RPMI7951 (cell line): ENCODE data around the gene SLCO1A2. TPM values are rescaled to one million over a fixed set of nuclear protein-coding genes. Genes with fewer than 3 reads are reported as not detected.
A peak's percentile ranks its signal among the peaks of the same experiment; 100 is the strongest.
"Not testable (repeated sequence)": the region's sequence is repeated elsewhere in the genome, so short reads cannot be mapped to it uniquely, and the experiment has no call there.

ENCODE experiments used
- DNase-seq: peaks from one replicate; pipeline ENCODE4 v3.0.0-alpha.2; 2012; ENCODE audit warnings: low read depth
- total RNA-seq: library from RNA; depleted of rRNA; stranded (reverse); fragments of >200 nt; shearing (Covaris generic); gene quantifications from 2 replicates; pipeline ENCODE4 v1.2.3, GENCODE V29; 2014; rRNA removed

SLCO1A2 gene
- not detected in 2 replicates for total RNA-seq

- DNase-seq: no peak
Observed at GRCh38 chr12:21334771-21335325, at the start of gene SLCO1A2. Gene SLCO1A2, minus strand, starts transcription at chr12:21334917. Its CDS starts 270 bp downstream, at chr12:21334647.

GRCh38 chr12:21384261-21384660 is 49.5 kb upstream of the SLCO1A2 start:
- no peak for DNase-seq

GRCh38 chr12:21381320-21381719 is 46.6 kb upstream of the SLCO1A2 start:
- not testable (repeated sequence) for DNase-seq

GRCh38 chr12:21379218-21379617 is 44.5 kb upstream of the SLCO1A2 start:
- DNase-seq: no peak

- no peak for DNase-seq
Observed at GRCh38 chr12:21372602-21373001, 37.9 kb upstream of the SLCO1A2 start, which contains the start of gene IAPP. Gene IAPP, plus strand, starts transcription at chr12:21372902. Its CDS starts 450 bp downstream, at chr12:21373352.

- DNase-seq: no peak
Observed at GRCh38 chr12:21370845-21371449, 36.2 kb upstream of the SLCO1A2 start.

- no peak for DNase-seq
Observed at GRCh38 chr12:21369141-21369980, 34.6 kb upstream of the SLCO1A2 start.

GRCh38 chr12:21360632-21361031 is 25.9 kb upstream of the SLCO1A2 start:
- not testable (repeated sequence) for DNase-seq

- DNase-seq: no peak
Observed at GRCh38 chr12:21354641-21355040, 19.9 kb upstream of the SLCO1A2 start.

GRCh38 chr12:21353948-21354347 is 19.2 kb upstream of the SLCO1A2 start:
- DNase-seq: no peak

GRCh38 chr12:21353487-21353886 is 18.8 kb upstream of the SLCO1A2 start:
- DNase-seq: no peak

- DNase-seq: no peak
Observed at GRCh38 chr12:21350975-21351374, 16.3 kb upstream of the SLCO1A2 start.

- DNase-seq: no peak
Observed at GRCh38 chr12:21346542-21347205, 12.0 kb upstream of the SLCO1A2 start.

- no peak for DNase-seq
Observed at GRCh38 chr12:21343636-21344035, 8.9 kb upstream of the SLCO1A2 start.

GRCh38 chr12:21341769-21342168 is 7.1 kb upstream of the SLCO1A2 start:
- no peak for DNase-seq

GRCh38 chr12:21340403-21340802 is 5.7 kb upstream of the SLCO1A2 start:
- DNase-seq: no peak

GRCh38 chr12:21339921-21340320 is 5.2 kb upstream of the SLCO1A2 start:
- DNase-seq: no peak

- DNase-seq: no peak
Observed at GRCh38 chr12:21337959-21338744, 3.4 kb upstream of the SLCO1A2 start.

- no peak for DNase-seq
Observed at GRCh38 chr12:21337453-21337852, 2.7 kb upstream of the SLCO1A2 start.

GRCh38 chr12:21336656-21337055 is 1.9 kb upstream of the SLCO1A2 start:
- no peak for DNase-seq

GRCh38 chr12:21330682-21331253 is 3.9 kb downstream of the SLCO1A2 start:
- peak; percentile 10 for DNase-seq
